ENCODE data around the gene SLCO2A1.
"Not testable (repeated sequence)": the region's sequence is repeated elsewhere in the genome, so short reads cannot be mapped to it uniquely, and the experiment has no call there.

SLCO2A1 gene

DNA sequence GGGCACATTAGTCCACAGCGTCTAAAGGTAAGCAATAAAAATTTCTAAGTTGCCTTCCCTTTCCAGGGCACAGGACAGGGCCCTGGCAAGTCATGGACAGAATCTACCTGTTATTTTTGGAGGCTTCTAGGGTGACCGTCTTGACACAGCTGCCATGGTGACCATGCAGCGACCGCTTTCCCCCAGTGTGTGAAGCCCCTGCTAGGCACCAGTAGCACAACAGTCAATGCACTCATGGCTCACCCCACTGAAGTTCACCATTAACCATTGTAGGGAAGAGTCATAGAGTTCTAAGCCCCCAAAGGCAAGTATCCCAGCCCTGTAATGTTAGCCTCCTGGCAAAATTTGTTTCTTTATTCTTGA, 43.8 kb upstream of the SLCO2A1 start:
- no peak overlapping the region for H3K4me3 ChIP-seq (ENCODE audit: low read length in 2 of 2)
- H3K27ac ChIP-seq (ENCODE audit: low read depth in 2 of 2, low read length in 2 of 2) = no peak overlapping the region
- H3K27me3 ChIP-seq (ENCODE audit: control insufficient read depth in 2 of 2, insufficient read depth in 2 of 2, low read length in 2 of 2) = no peaks in the 10 kb centered on the region
- no peak overlapping the region for H3K9ac ChIP-seq (ENCODE audit: low read depth in 1 of 2, low read length in 2 of 2)
- no peaks in the 10 kb centered on the region for H3K36me3 ChIP-seq (ENCODE audit: control insufficient read depth in 2 of 2, insufficient read depth in 2 of 2, low read length in 2 of 2)
- H3K9me3 ChIP-seq (ENCODE audit: control insufficient read depth in 2 of 2, low read length in 2 of 2) = no peaks in the 10 kb centered on the region
- no peaks in the 10 kb centered on the region for H3K4me1 ChIP-seq (ENCODE audit: control insufficient read depth in 2 of 2, insufficient read depth in 2 of 2, low read length in 2 of 2)

GRCh38 chr3:134072881-134073582, 43.3 kb upstream of the SLCO2A1 start:
- no peak overlapping the region for H3K4me3 ChIP-seq (ENCODE audit: low read length in 2 of 2)
- no peaks in the 10 kb centered on the region for H3K9me3 ChIP-seq (ENCODE audit: control insufficient read depth in 2 of 2, low read length in 2 of 2)
- no peaks in the 10 kb centered on the region for H3K36me3 ChIP-seq (ENCODE audit: control insufficient read depth in 2 of 2, insufficient read depth in 2 of 2, low read length in 2 of 2)
- H3K4me1 ChIP-seq (ENCODE audit: control insufficient read depth in 2 of 2, insufficient read depth in 2 of 2, low read length in 2 of 2) = no peaks in the 10 kb centered on the region
- H3K27me3 ChIP-seq (ENCODE audit: control insufficient read depth in 2 of 2, insufficient read depth in 2 of 2, low read length in 2 of 2) = no peaks in the 10 kb centered on the region
- no peak overlapping the region for H3K9ac ChIP-seq (ENCODE audit: low read depth in 1 of 2, low read length in 2 of 2)
- no peak overlapping the region for H3K27ac ChIP-seq (ENCODE audit: low read depth in 2 of 2, low read length in 2 of 2)

- H3K9ac ChIP-seq (ENCODE audit: low read depth in 1 of 2, low read length in 2 of 2); H3K4me1 ChIP-seq (ENCODE audit: control insufficient read depth in 2 of 2, insufficient read depth in 2 of 2, low read length in 2 of 2); H3K27ac ChIP-seq (ENCODE audit: low read depth in 2 of 2, low read length in 2 of 2): not testable (repeated sequence)
Measured at GRCh38 chr3:134070281-134070680, 40.6 kb upstream of the SLCO2A1 start.

DNA sequence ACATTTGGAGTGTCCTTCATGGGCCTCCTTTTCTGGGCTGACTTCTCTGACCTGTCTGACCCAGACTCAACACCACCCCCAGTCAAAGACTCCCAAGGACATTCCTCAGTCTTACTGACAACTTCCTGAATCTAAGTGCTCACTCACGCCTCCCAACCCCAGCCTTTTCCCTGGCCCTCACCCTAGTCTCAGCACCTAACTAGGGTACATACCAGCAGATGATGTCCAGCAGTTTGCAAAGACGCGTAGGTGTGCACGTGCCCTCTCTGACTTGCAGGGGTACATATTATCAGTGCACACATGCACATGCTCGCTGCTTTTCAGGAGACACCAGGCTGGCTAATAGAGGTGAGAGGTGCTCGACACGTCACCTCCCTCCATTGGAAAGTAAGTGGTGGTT, 38.7 kb upstream of the SLCO2A1 start:
- Histone ChIP-seq H3K27ac (ENCODE audit: low read depth in 2 of 2, low read length in 2 of 2) (no peak overlapping the region), H3K9me3 (ENCODE audit: control insufficient read depth in 2 of 2, low read length in 2 of 2) (no peaks in the 10 kb centered on the region), H3K4me1 (ENCODE audit: control insufficient read depth in 2 of 2, insufficient read depth in 2 of 2, low read length in 2 of 2) (no peaks in the 10 kb centered on the region)

More at GRCh38 chr3:134070281-134070680, 40.6 kb upstream of the SLCO2A1 start:
- not testable (repeated sequence) for H3K27me3 ChIP-seq (ENCODE audit: control insufficient read depth in 2 of 2, insufficient read depth in 2 of 2, low read length in 2 of 2); H3K4me3 ChIP-seq (ENCODE audit: low read length in 2 of 2); H3K36me3 ChIP-seq (ENCODE audit: control insufficient read depth in 2 of 2, insufficient read depth in 2 of 2, low read length in 2 of 2); H3K9me3 ChIP-seq (ENCODE audit: control insufficient read depth in 2 of 2, low read length in 2 of 2)

DNA sequence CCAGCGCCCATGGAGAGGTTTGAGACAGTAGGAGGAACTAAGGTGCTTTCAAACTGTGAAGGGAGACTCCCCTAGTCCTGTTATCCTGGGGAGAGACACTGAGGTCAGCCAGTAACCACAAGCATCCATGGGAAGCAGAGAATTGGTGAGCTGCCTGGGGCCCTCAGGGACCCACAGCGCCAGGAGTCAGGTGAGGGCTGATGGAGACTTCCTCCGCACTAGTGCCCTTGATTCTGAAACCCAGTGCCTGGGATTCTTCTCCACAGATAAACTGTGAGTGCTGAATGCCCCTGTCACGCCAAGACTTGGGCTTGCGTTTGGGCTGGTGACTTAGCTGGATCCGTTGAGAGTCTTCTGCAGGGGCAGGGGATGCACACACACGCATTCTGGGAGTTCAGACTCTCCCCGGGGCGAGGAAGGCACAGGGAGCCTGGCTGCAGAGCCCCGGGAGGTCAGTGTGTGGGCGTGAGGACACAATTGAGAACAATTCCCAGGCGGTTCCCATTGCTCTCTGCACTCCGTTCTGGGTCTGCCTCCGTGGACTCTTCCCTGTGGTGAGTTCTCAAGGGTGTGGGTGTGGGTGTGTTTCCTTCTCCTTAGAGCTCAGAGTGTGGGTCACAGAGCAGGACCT, 37.9 kb upstream of the SLCO2A1 start:
- H3K27me3 ChIP-seq (ENCODE audit: control insufficient read depth in 2 of 2, insufficient read depth in 2 of 2, low read length in 2 of 2) = no peaks in the 10 kb centered on the region
- H3K9me3 ChIP-seq (ENCODE audit: control insufficient read depth in 2 of 2, low read length in 2 of 2) = no peaks in the 10 kb centered on the region
- H3K9ac ChIP-seq (ENCODE audit: low read depth in 1 of 2, low read length in 2 of 2) = no peak overlapping the region
- no peaks in the 10 kb centered on the region for H3K4me1 ChIP-seq (ENCODE audit: control insufficient read depth in 2 of 2, insufficient read depth in 2 of 2, low read length in 2 of 2)
- no peak overlapping the region for H3K4me3 ChIP-seq (ENCODE audit: low read length in 2 of 2)
- no peak overlapping the region for H3K27ac ChIP-seq (ENCODE audit: low read depth in 2 of 2, low read length in 2 of 2)
- H3K36me3 ChIP-seq (ENCODE audit: control insufficient read depth in 2 of 2, insufficient read depth in 2 of 2, low read length in 2 of 2) = no peaks in the 10 kb centered on the region

More for the DNA sequence above, 38.7 kb upstream of the SLCO2A1 start:
- Histone ChIP-seq H3K9ac (ENCODE audit: low read depth in 1 of 2, low read length in 2 of 2) (no peak overlapping the region), H3K36me3 (ENCODE audit: control insufficient read depth in 2 of 2, insufficient read depth in 2 of 2, low read length in 2 of 2) (no peaks in the 10 kb centered on the region), H3K4me3 (ENCODE audit: low read length in 2 of 2) (no peak overlapping the region), H3K27me3 (ENCODE audit: control insufficient read depth in 2 of 2, insufficient read depth in 2 of 2, low read length in 2 of 2) (no peaks in the 10 kb centered on the region)

- Histone ChIP-seq H3K27me3 (ENCODE audit: control insufficient read depth in 2 of 2, insufficient read depth in 2 of 2, low read length in 2 of 2) (peaks cover 0 to 2% of the 10 kb centered on the region in 2 donors), H3K9me3 (ENCODE audit: control insufficient read depth in 2 of 2, low read length in 2 of 2) (no peaks in the 10 kb centered on the region), H3K4me3 (ENCODE audit: low read length in 2 of 2) (no peak overlapping the region), H3K36me3 (ENCODE audit: control insufficient read depth in 2 of 2, insufficient read depth in 2 of 2, low read length in 2 of 2) (no peaks in the 10 kb centered on the region), H3K4me1 (ENCODE audit: control insufficient read depth in 2 of 2, insufficient read depth in 2 of 2, low read length in 2 of 2) (no peaks in the 10 kb centered on the region), H3K27ac (ENCODE audit: low read depth in 2 of 2, low read length in 2 of 2) (no peak overlapping the region), H3K9ac (ENCODE audit: low read depth in 1 of 2, low read length in 2 of 2) (no peak overlapping the region)
Measured at GRCh38 chr3:134066651-134067530, 37.2 kb upstream of the SLCO2A1 start.

- Histone ChIP-seq H3K4me3 (ENCODE audit: low read length in 2 of 2) (no peak overlapping the region), H3K4me1 (ENCODE audit: control insufficient read depth in 2 of 2, insufficient read depth in 2 of 2, low read length in 2 of 2) (no peaks in the 10 kb centered on the region), H3K36me3 (ENCODE audit: control insufficient read depth in 2 of 2, insufficient read depth in 2 of 2, low read length in 2 of 2) (no peaks in the 10 kb centered on the region), H3K27me3 (ENCODE audit: control insufficient read depth in 2 of 2, insufficient read depth in 2 of 2, low read length in 2 of 2) (peaks cover 0 to 2% of the 10 kb centered on the region in 2 donors), H3K9ac (ENCODE audit: low read depth in 1 of 2, low read length in 2 of 2) (no peak overlapping the region), H3K9me3 (ENCODE audit: control insufficient read depth in 2 of 2, low read length in 2 of 2) (no peaks in the 10 kb centered on the region), H3K27ac (ENCODE audit: low read depth in 2 of 2, low read length in 2 of 2) (no peak overlapping the region)
Measured at GRCh38 chr3:134066158-134066541, 36.4 kb upstream of the SLCO2A1 start.

DNA sequence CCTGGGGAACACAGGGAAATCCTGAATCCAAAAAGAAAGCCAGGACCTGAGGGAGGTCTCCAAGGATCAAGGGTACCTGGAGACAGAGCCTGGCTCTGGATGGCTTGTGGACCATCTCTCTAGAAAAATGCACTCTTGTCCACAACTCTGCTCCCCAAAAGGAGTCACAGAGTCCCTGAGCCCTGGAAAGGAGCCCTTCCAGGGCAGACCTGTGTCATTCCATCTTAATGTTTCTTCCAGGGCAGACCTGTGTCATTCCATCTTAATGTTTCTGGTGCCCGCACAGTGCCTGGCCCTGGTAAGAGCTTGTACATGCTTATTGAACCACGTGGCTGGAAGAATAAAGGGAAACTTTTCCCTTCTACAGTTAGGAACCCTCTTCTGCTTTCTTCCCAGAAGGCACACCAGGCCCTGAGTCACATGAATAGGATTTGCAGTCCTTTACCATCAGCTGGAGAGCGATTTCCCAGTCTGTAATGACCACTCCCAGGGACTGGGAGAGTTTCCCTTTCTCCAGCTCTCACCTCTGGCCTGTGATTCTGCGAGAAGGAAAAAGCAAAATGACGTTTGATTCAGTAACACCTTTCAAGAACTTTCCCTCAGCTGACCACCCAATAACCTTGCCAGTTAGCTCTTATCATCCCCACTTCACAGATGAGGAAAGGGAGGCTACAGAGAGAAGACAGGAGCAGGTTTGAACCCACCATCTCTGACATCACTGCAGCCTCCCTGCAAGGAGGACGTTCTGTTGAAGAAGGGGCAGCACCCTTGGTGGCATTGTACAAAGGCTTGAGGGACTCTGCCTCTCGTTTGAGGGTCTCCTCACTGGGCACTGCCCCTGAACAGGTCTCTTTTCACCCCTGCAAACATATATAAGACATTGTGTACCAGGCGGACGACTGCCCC, 35.8 kb upstream of the SLCO2A1 start:
- no peaks in the 10 kb centered on the region for H3K9me3 ChIP-seq (ENCODE audit: control insufficient read depth in 2 of 2, low read length in 2 of 2)
- no peak overlapping the region for H3K9ac ChIP-seq (ENCODE audit: low read depth in 1 of 2, low read length in 2 of 2)
- no peaks in the 10 kb centered on the region for H3K36me3 ChIP-seq (ENCODE audit: control insufficient read depth in 2 of 2, insufficient read depth in 2 of 2, low read length in 2 of 2)
- peaks cover 0 to 3% of the 10 kb centered on the region in 2 donors for H3K4me1 ChIP-seq (ENCODE audit: control insufficient read depth in 2 of 2, insufficient read depth in 2 of 2, low read length in 2 of 2)
- no peak overlapping the region for H3K27ac ChIP-seq (ENCODE audit: low read depth in 2 of 2, low read length in 2 of 2)
- H3K27me3 ChIP-seq (ENCODE audit: control insufficient read depth in 2 of 2, insufficient read depth in 2 of 2, low read length in 2 of 2) = peaks cover 0 to 2% of the 10 kb centered on the region in 2 donors
- no peak overlapping the region for H3K4me3 ChIP-seq (ENCODE audit: low read length in 2 of 2)

- Histone ChIP-seq H3K9me3 (ENCODE audit: control insufficient read depth in 2 of 2, low read length in 2 of 2) (no peaks in the 10 kb centered on the region), H3K27me3 (ENCODE audit: control insufficient read depth in 2 of 2, insufficient read depth in 2 of 2, low read length in 2 of 2) (peaks cover 0 to 2% of the 10 kb centered on the region in 2 donors), H3K36me3 (ENCODE audit: control insufficient read depth in 2 of 2, insufficient read depth in 2 of 2, low read length in 2 of 2) (no peaks in the 10 kb centered on the region), H3K9ac (ENCODE audit: low read depth in 1 of 2, low read length in 2 of 2) (no peak overlapping the region), H3K4me3 (ENCODE audit: low read length in 2 of 2) (no peak overlapping the region), H3K4me1 (ENCODE audit: control insufficient read depth in 2 of 2, insufficient read depth in 2 of 2, low read length in 2 of 2) (peaks cover 4 to 15% of the 10 kb centered on the region in 2 donors), H3K27ac (ENCODE audit: low read depth in 2 of 2, low read length in 2 of 2) (no peak overlapping the region)
Measured at GRCh38 chr3:134064081-134064480, 34.4 kb upstream of the SLCO2A1 start.

Data from mucosa of rectum (tissue), 2 donors.